Prostate gland (tissue), 2 donors: ENCODE measurements around the gene GPATCH4.

Experiments
- CTCF ChIP-seq, 4 experiments: fragments of 200-600 bp in 2 of 4; fragments of 450-650 bp in 2 of 4; sonication (generic) in 2 of 4; IDR thresholded peaks; 1 replicate in 3 of 4; 2 replicates in 1 of 4; pipeline ENCODE4 v1.5.1; 2016 to 2019; ENCODE audit warnings: antibody characterized with exemption in 4 of 4, mild to moderate bottlenecking in 2 of 4, moderate library complexity in 2 of 4
- POLR2A ChIP-seq: fragments of 450-650 bp; IDR thresholded peaks from one replicate; pipeline ENCODE4 v1.6.1; 2016; ENCODE audit warnings: antibody characterized with exemption, mild to moderate bottlenecking
- POLR2AphosphoS5 ChIP-seq: sonication (generic); formaldehyde crosslinking; IDR thresholded peaks from one replicate; pipeline ENCODE4 v1.6.1; 2017; ENCODE audit warnings: antibody characterized with exemption

- no peak for TF ChIP-seq CTCF (IDR thresholded peaks at IDR 0.05)
- no peak for TF ChIP-seq POLR2AphosphoS5
- no peak for TF ChIP-seq POLR2A
These were observed 51.4 kb downstream of the GPATCH4 start for GRCh38 chr1:156549831-156550230.
